Liver (tissue), 9 donors: ENCODE measurements around the gene ARF1. TPM values are rescaled to one million over a fixed set of nuclear protein-coding genes. Genes with fewer than 3 reads are reported as not detected.

Experiments
- DNase-seq: peaks from one replicate; pipeline ENCODE4 v3.0.0-alpha.2; 2017; ENCODE audit warnings: low spot score
- H3K27ac ChIP-seq, 2 donors: one replicate each; pipeline ENCODE4 v1.7.0; 2013; ENCODE audit warnings: inconsistent platforms in 2 of 2, low read length in 2 of 2, control low read depth in 1 of 2, low read depth in 1 of 2, mild to moderate bottlenecking in 1 of 2
- H3K27me3 ChIP-seq, 4 donors: one replicate each; pipeline versions ENCODE4 v1.6.1 to v1.7.0; 2013; ENCODE audit warnings: low read length in 3 of 4, inconsistent platforms in 1 of 4, mild to moderate bottlenecking in 1 of 4, moderate library complexity in 1 of 4; ENCODE audit not compliant: control insufficient read depth in 4 of 4, insufficient read depth in 4 of 4
- H3K36me3 ChIP-seq, 4 donors: one replicate each; pipeline versions ENCODE4 v1.6.1 to v1.7.0; 2013; ENCODE audit warnings: low read length in 3 of 4, mild to moderate bottlenecking in 3 of 4, low read depth in 1 of 4, moderate library complexity in 1 of 4; ENCODE audit not compliant: control insufficient read depth in 4 of 4, insufficient read depth in 3 of 4
- H3K4me1 ChIP-seq, 4 donors: one replicate each; pipeline versions ENCODE4 v1.6.1 to v1.7.0; 2013; ENCODE audit warnings: low read length in 3 of 4, mild to moderate bottlenecking in 3 of 4, moderate library complexity in 1 of 4; ENCODE audit not compliant: control insufficient read depth in 4 of 4, insufficient read depth in 4 of 4
- H3K4me3 ChIP-seq, 3 donors: one replicate each; pipeline versions ENCODE4 v1.6.1 to v1.7.0; 2013; ENCODE audit warnings: low read length in 3 of 3, control low read depth in 1 of 3, low read depth in 1 of 3, mild to moderate bottlenecking in 1 of 3
- H3K9ac ChIP-seq, 2 donors: one replicate each; pipeline ENCODE4 v1.7.0; 2013; ENCODE audit warnings: low read length in 2 of 2, mild to moderate bottlenecking in 2 of 2, moderate library complexity in 2 of 2, control low read depth in 1 of 2, low read depth in 1 of 2
- H3K9me3 ChIP-seq, 4 donors: one replicate each; pipeline versions ENCODE4 v1.6.1 to v1.7.0; 2013; ENCODE audit warnings: low read length in 3 of 4; ENCODE audit not compliant: control insufficient read depth in 4 of 4
- EGR1 ChIP-seq, 2 donors: IDR thresholded peaks; 2 replicates each; pipeline ENCODE4 v1.6.1; 2016 to 2018; ENCODE audit warnings: antibody characterized with exemption in 2 of 2, low read depth in 2 of 2
- FOXA1 ChIP-seq: IDR thresholded peaks from 2 replicates; pipeline ENCODE4 v1.6.1; 2016; ENCODE audit warnings: antibody characterized with exemption
- HNF4A ChIP-seq, 2 donors: conservative IDR thresholded peaks; 2 replicates each; pipeline ENCODE4 v1.6.1; 2016; ENCODE audit warnings: antibody characterized with exemption in 2 of 2, mild to moderate bottlenecking in 2 of 2
- HNF4G ChIP-seq: IDR thresholded peaks from 2 replicates; pipeline ENCODE4 v1.6.1; 2016; ENCODE audit warnings: antibody characterized with exemption
- JUND ChIP-seq, 2 donors: IDR thresholded peaks; 2 replicates each; pipeline ENCODE4 v1.6.1; 2016; ENCODE audit warnings: antibody characterized with exemption in 2 of 2
- NR2F2 ChIP-seq: IDR thresholded peaks from 2 replicates; pipeline ENCODE4 v1.6.1; 2016; ENCODE audit warnings: antibody characterized with exemption
- RAD21 ChIP-seq, 2 donors: IDR thresholded peaks; 2 replicates each; pipeline ENCODE4 v1.6.1; 2016; ENCODE audit warnings: antibody characterized with exemption in 2 of 2, mild to moderate bottlenecking in 2 of 2
- RXRA ChIP-seq, 2 donors: IDR thresholded peaks; 2 replicates each; pipeline ENCODE4 v1.6.1; 2017 to 2018; ENCODE audit warnings: antibody characterized with exemption in 2 of 2, mild to moderate bottlenecking in 1 of 2
- SP1 ChIP-seq: IDR thresholded peaks from 2 replicates; pipeline ENCODE4 v1.6.1; 2018; ENCODE audit warnings: antibody characterized with exemption, mild to moderate bottlenecking
- TAF1 ChIP-seq: conservative IDR thresholded peaks from 2 replicates; pipeline ENCODE4 v1.6.1; 2016; ENCODE audit warnings: antibody characterized with exemption, mild to moderate bottlenecking
- YY1 ChIP-seq: IDR thresholded peaks from 2 replicates; pipeline ENCODE4 v1.6.1; 2016; ENCODE audit warnings: antibody characterized with exemption, mild to moderate bottlenecking
- WGBS: extraction: QIAGEN DNeasy Blood & Tissue Kit; methylation state at CpG from one replicate; pipeline ENCODE4 v1.1.7; 2013; 5-methylcytosine and 5-hydroxymethylcytosine counted together
- polyA plus RNA-seq, 2 donors: library from polyadenylated mRNA; stranded (reverse) in 1 of 2; unstranded in 1 of 2; fragments of 200-250 nt in 1 of 2; fragments of >200 nt in 1 of 2; fragmentation: Nextera tagmentation in 1 of 2; extraction: Ambion mirVana in 1 of 2; gene quantifications; one replicate each; pipeline versions ENCODE4 v1.2.1 to v1.2.3, GENCODE V29; 2013 to 2015
- total RNA-seq, 2 donors: library from RNA; depleted of rRNA; stranded (reverse); fragments of >200 nt; gene quantifications; one replicate each; pipeline ENCODE4 v1.2.3, GENCODE V29; 2014
- TF ChIP-seq, protein P1 (sequence below): IDR thresholded peaks from 2 replicates; pipeline ENCODE4 v1.6.1; 2016; ENCODE audit warnings: antibody characterized with exemption
- TF ChIP-seq, protein P2 (sequence below): IDR thresholded peaks from 2 replicates; pipeline ENCODE4 v1.6.1; 2016; ENCODE audit warnings: antibody characterized with exemption
- TF ChIP-seq, protein P3 (sequence below): IDR thresholded peaks from 2 replicates; pipeline ENCODE4 v1.6.1; 2016; ENCODE audit warnings: antibody characterized with exemption, mild to moderate bottlenecking
- TF ChIP-seq, protein P4 (sequence below): fragments of 150-350 bp; IDR thresholded peaks from 2 replicates; pipeline ENCODE4 v1.5.1; 2017; ENCODE audit warnings: improper control_type of control experiment, low read depth, low read length; ENCODE audit not compliant: missing input control
- donor health status: healthy.
- donor health status: healthy.
- donor health status: healthy.
- donor health status: healthy.
- donor health status: healthy.

Gene ARF1
- total and polyA plus RNA-seq, 4 donors = 151 to 282 (median 213) TPM

DNA sequence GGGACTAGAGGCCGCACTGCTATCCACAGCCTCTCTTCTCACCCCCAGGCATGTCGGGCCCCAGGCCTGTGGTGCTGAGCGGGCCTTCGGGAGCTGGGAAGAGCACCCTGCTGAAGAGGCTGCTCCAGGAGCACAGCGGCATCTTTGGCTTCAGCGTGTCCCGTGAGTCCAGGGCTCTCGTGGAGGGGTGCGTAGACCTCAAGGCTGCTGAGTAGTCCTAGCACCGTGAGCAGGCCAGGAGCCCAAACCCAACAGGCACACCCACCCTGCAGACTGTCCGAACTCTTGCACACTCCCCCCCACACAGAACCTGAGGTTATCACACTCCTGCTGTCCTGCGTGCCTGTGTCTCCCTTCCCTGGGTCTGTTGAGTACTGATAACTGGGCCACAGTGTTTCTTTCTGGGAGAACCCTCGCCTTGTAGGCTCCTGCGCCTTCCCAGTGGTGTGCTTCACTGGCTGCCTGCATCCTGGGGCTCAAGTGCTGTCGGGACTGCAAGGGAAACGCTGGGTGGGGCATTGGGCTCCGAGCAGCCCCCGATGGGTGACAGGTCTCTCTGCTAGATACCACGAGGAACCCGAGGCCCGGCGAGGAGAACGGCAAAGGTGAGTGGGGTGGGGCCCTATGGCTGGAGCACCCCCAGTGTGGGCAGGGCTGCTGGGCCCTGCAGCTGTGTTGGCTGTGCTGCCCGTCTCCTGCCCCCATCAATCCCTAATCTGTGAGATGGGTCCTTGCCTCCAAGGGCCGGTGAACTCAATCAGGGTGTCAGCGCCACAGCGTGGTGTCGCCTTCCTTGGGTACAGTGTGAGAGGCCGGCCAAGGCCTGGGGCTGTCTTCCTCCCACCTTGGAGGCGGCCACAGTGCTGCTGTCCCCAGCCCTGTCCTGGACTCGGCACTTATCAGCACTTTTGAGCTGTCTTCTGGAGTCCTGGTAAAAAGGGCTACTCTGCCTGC, 63.2 kb downstream of the ARF1 start:
- peak; percentile 75 for DNase-seq
- Histone ChIP-seq H3K27me3 (no peaks in the 10 kb centered on the region), H3K4me3 (no peak overlapping the region), H3K4me1 (peaks cover 17 to 28% (median 22%) of the 10 kb centered on the region in 4 donors), H3K9me3 (no peaks in the 10 kb centered on the region), H3K36me3 (peaks cover 0 to 24% (median 10%) of the 10 kb centered on the region in 4 donors), H3K27ac (no peak overlapping the region), H3K9ac (no peak overlapping the region)
- TF ChIP-seq RAD21 (IDR thresholded peaks at IDR 0.05) (no peak), SP1 (no peak), EGR1 (IDR thresholded peaks at IDR 0.05; ENCODE audit: low read depth in 2 of 2) (no peak), YY1 (no peak), RXRA (IDR thresholded peaks at IDR 0.05) (no peak), TAF1 (no peak), NR2F2 (no peak), FOXA1 (no peak), JUND (IDR thresholded peaks at IDR 0.05) (no peak), HNF4G (no peak)
- TF ChIP-seq, protein P1, sequence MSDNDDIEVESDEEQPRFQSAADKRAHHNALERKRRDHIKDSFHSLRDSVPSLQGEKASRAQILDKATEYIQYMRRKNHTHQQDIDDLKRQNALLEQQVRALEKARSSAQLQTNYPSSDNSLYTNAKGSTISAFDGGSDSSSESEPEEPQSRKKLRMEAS = no peak
- TF ChIP-seq, protein P2, sequence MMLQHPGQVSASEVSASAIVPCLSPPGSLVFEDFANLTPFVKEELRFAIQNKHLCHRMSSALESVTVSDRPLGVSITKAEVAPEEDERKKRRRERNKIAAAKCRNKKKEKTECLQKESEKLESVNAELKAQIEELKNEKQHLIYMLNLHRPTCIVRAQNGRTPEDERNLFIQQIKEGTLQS = no peak
- TF ChIP-seq, protein P3, sequence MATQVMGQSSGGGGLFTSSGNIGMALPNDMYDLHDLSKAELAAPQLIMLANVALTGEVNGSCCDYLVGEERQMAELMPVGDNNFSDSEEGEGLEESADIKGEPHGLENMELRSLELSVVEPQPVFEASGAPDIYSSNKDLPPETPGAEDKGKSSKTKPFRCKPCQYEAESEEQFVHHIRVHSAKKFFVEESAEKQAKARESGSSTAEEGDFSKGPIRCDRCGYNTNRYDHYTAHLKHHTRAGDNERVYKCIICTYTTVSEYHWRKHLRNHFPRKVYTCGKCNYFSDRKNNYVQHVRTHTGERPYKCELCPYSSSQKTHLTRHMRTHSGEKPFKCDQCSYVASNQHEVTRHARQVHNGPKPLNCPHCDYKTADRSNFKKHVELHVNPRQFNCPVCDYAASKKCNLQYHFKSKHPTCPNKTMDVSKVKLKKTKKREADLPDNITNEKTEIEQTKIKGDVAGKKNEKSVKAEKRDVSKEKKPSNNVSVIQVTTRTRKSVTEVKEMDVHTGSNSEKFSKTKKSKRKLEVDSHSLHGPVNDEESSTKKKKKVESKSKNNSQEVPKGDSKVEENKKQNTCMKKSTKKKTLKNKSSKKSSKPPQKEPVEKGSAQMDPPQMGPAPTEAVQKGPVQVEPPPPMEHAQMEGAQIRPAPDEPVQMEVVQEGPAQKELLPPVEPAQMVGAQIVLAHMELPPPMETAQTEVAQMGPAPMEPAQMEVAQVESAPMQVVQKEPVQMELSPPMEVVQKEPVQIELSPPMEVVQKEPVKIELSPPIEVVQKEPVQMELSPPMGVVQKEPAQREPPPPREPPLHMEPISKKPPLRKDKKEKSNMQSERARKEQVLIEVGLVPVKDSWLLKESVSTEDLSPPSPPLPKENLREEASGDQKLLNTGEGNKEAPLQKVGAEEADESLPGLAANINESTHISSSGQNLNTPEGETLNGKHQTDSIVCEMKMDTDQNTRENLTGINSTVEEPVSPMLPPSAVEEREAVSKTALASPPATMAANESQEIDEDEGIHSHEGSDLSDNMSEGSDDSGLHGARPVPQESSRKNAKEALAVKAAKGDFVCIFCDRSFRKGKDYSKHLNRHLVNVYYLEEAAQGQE = no peak
- TF ChIP-seq, protein P4, sequence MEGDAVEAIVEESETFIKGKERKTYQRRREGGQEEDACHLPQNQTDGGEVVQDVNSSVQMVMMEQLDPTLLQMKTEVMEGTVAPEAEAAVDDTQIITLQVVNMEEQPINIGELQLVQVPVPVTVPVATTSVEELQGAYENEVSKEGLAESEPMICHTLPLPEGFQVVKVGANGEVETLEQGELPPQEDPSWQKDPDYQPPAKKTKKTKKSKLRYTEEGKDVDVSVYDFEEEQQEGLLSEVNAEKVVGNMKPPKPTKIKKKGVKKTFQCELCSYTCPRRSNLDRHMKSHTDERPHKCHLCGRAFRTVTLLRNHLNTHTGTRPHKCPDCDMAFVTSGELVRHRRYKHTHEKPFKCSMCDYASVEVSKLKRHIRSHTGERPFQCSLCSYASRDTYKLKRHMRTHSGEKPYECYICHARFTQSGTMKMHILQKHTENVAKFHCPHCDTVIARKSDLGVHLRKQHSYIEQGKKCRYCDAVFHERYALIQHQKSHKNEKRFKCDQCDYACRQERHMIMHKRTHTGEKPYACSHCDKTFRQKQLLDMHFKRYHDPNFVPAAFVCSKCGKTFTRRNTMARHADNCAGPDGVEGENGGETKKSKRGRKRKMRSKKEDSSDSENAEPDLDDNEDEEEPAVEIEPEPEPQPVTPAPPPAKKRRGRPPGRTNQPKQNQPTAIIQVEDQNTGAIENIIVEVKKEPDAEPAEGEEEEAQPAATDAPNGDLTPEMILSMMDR = no peak
- WGBS = 92% methylated on average over 31 of the region's 31 CpGs

DNA sequence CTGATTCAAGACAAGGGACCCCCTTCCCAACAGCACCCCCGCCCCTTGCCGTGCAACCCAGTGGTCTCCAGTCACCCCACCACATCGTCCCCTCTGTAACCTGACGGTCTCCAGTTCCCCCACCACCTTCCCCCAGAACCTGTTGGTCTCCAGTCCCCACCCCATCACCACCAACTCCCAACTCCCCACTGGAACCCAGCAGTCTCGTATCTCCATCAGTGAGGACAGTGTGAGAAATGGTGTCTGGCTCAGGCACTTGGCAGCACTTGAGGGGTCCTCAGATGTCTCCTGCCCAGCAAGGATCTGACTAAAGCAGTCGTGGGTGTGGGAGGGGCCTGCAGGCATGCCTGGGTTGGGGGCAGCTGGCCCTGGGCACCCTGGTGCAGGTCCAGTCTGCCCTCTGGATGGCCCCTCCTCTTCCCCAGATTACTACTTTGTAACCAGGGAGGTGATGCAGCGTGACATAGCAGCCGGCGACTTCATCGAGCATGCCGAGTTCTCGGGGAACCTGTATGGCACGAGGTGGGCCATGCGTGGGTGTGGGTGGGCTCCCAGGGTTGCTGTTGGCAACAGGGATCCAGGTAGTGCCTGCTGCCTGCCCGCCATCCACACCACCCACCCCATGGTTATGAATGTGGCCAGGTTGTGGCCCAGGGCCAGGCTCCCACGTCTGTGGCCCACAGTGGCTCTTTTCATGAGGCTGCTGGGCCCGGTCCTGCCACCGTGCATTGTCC, 64.1 kb downstream of the ARF1 start:
- Histone ChIP-seq H3K36me3 (peaks cover 0 to 24% (median 10%) of the 10 kb centered on the region in 4 donors), H3K9ac (no peak overlapping the region), H3K4me1 (peaks cover 14 to 23% (median 16%) of the 10 kb centered on the region in 4 donors), H3K27me3 (no peaks in the 10 kb centered on the region), H3K9me3 (no peaks in the 10 kb centered on the region), H3K27ac (no peak overlapping the region), H3K4me3 (no peak overlapping the region)
- TF ChIP-seq HNF4A (conservative IDR thresholded peaks at IDR 0.05) = no peak
- no peak for TF ChIP-seq YY1
- TF ChIP-seq HNF4G = no peak
- no peak for TF ChIP-seq EGR1 (IDR thresholded peaks at IDR 0.05; ENCODE audit: low read depth in 2 of 2)
- TF ChIP-seq, protein P3 = no peak
- no peak for TF ChIP-seq TAF1
- DNase-seq = no peak
- WGBS = 94% methylated on average over 18 of the region's 18 CpGs
